T-cell (primary cell): ENCODE data around the gene DTNB. TPM values are rescaled to one million over a fixed set of nuclear protein-coding genes. Genes with fewer than 3 reads are reported as not detected.

Experiments used
- ATAC-seq, 4 experiments: fragments of 200-7000 bp in 3 of 4; fragments of 150-1000 bp in 1 of 4; cut with Tn5 transposase; replicated peaks in 1 of 4; 1 replicate in 3 of 4; 2 replicates in 1 of 4; pipeline ENCODE4 v1.10.0; 2021; ENCODE audit warnings: moderate library complexity in 3 of 4, mild to moderate bottlenecking in 2 of 4, moderate number of reproducible peaks in 1 of 4
- CTCF ChIA-PET, 2 donors: fragments of 300-600 bp; sonication (Branson Sonifier 250); formaldehyde crosslinking; loops; one replicate each; lab custom pipeline; 2022; ENCODE audit warnings: antibody characterized with exemption in 2 of 2; lab: Charles Lee
- POLR2A ChIA-PET, 2 donors: fragments of 300-600 bp; sonication (Branson Sonifier 250); formaldehyde crosslinking; loops; one replicate each; lab custom pipeline; 2022; ENCODE audit warnings: antibody characterized with exemption in 2 of 2; lab: Charles Lee
- DNase-seq, 35 experiments: peaks; one replicate each; pipeline versions ENCODE4 v3.0.0 to v3.0.0-alpha.2; 2013 to 2023
- H3K27ac ChIP-seq: one replicate; pipeline ENCODE4 v1.5.1; 2013; ENCODE audit warnings: low read length
- H3K27me3 ChIP-seq, 2 experiments: replicated peaks in 1 of 2; 1 replicate in 1 of 2; 2 replicates in 1 of 2; pipeline versions ENCODE4 v1.6.1 to v1.7.0; 2013; ENCODE audit warnings: low read length in 1 of 2, mixed read lengths in 1 of 2; ENCODE audit not compliant: control insufficient read depth in 2 of 2, insufficient read depth in 2 of 2; ENCODE audit errors: extremely low read depth in 1 of 2
- H3K36me3 ChIP-seq, 2 donors: 1 replicate in 1 of 2; 2 replicates in 1 of 2; pipeline versions ENCODE4 v1.6.1 to v1.7.0; 2013; ENCODE audit warnings: low read length in 1 of 2; ENCODE audit not compliant: control insufficient read depth in 2 of 2, insufficient read depth in 1 of 2; ENCODE audit errors: extremely low read depth in 1 of 2
- H3K4me1 ChIP-seq, 2 experiments: 1 replicate in 1 of 2; 2 replicates in 1 of 2; pipeline versions ENCODE4 v1.6.1 to v1.7.0; 2013; ENCODE audit warnings: low read length in 2 of 2, mixed read lengths in 1 of 2; ENCODE audit not compliant: insufficient read depth in 2 of 2, control insufficient read depth in 1 of 2; ENCODE audit errors: extremely low read depth in 1 of 2
- H3K4me3 ChIP-seq, 2 donors: 1 replicate in 1 of 2; 2 replicates in 1 of 2; pipeline versions ENCODE4 v1.5.1 to v1.7.0; 2013; ENCODE audit warnings: mild to moderate bottlenecking in 2 of 2, low read length in 1 of 2, moderate library complexity in 1 of 2; ENCODE audit not compliant: control insufficient read depth in 1 of 2; ENCODE audit errors: extremely low read depth in 1 of 2
- H3K9me3 ChIP-seq: 2 replicates; pipeline ENCODE4 v1.7.0; 2013
- H3K27ac Mint-ChIP-seq, 2 donors: one replicate each; pipeline ENCODE4 v1.8.0; 2020 to 2021; ENCODE audit warnings: mild to moderate bottlenecking in 2 of 2, mixed read lengths in 2 of 2
- H3K27me3 Mint-ChIP-seq, 2 donors: one replicate each; pipeline ENCODE4 v1.8.0; 2021 to 2022; ENCODE audit warnings: mixed read lengths in 2 of 2
- H3K36me3 Mint-ChIP-seq: one replicate; pipeline ENCODE4 v1.8.0; 2021; ENCODE audit warnings: mixed read lengths
- H3K4me1 Mint-ChIP-seq, 3 donors: one replicate each; pipeline ENCODE4 v1.8.0; 2020 to 2022; ENCODE audit warnings: mixed read lengths in 3 of 3, mild to moderate bottlenecking in 1 of 3
- H3K4me3 Mint-ChIP-seq, 3 donors: one replicate each; pipeline ENCODE4 v1.8.0; 2020 to 2022; ENCODE audit warnings: mild to moderate bottlenecking in 3 of 3, mixed read lengths in 3 of 3, moderate library complexity in 3 of 3
- H3K9me3 Mint-ChIP-seq, 3 donors: one replicate each; pipeline ENCODE4 v1.8.0; 2020 to 2022; ENCODE audit warnings: mixed read lengths in 3 of 3
- WGBS: methylation state at CpG from one replicate; pipeline ENCODE4 v1.1.5; 2013; ENCODE audit warnings: missing lambda C conversion rate; ENCODE audit not compliant: insufficient coverage; 5-methylcytosine and 5-hydroxymethylcytosine counted together
- total RNA-seq, 35 experiments: library from RNA in 6 of 35; stranded (reverse) in 6 of 35; fragments of 120-200 nt in 1 of 35; gene quantifications; one replicate each; pipeline versions ENCODE4 v1.2.1 to v1.2.4 and lab custom pipeline; 2013 to 2026

DTNB gene
- total RNA-seq, 5 donors from 2014 or later (not counting 1 experiment from before 2014, with no cell fraction given), result 33.4 to 45.7 (median 39.6) TPM

DNA sequence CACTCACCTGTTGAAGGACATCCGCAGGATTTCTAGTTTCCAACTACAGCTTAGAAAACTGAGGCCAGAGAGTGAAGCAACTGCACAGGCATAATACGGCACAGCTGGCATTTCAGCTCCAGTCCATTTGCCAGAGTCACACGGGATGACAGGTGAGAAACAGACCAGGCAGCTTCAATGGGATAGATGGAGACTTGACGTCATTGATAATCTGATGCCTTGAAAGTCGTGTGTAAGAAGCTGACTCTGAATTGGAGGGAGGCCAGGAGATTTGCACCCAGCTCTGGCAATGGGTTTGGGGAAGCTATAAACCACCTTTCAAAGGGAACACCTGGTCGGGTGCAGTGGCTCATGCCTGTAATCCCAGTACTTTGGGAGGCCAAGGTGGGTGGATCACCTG, 319.3 kb downstream of the DTNB start:
- no peak for DNase-seq
- Histone ChIP-seq H3K27ac (no peak overlapping the region), H3K4me3 (no peak overlapping the region), H3K36me3 (no peaks in the 10 kb centered on the region), H3K4me1 (peaks cover 0 to 4% of the 10 kb centered on the region in 2 experiments), H3K27me3 (peaks cover 0 to 12% of the 10 kb centered on the region in 2 experiments), H3K9me3 (no peaks in the 10 kb centered on the region)
- ChIA-PET CTCF (interaction anchor here in 1 of 2 donors (0.6 to 1.0 kb wide), 2 partner anchors 8 to 20 kb away, joined by 3 to 6 read pairs; no protein-coding TSS in a partner anchor), POLR2A (no interaction called here)
- H3K4me3 Mint-ChIP-seq, result no peak overlapping the region
- H3K4me1 Mint-ChIP-seq, result peaks cover 9 to 11% (median 9%) of the 10 kb centered on the region in 3 donors
- H3K27me3 Mint-ChIP-seq, result peaks cover 5 to 15% of the 10 kb centered on the region in 2 donors
- ATAC-seq, result no peak
- 92% methylated on average over 5 of the region's 6 CpGs for WGBS
- peak overlapping the region in 1 of 2 donors; percentile 36 for H3K27ac Mint-ChIP-seq
- no peaks in the 10 kb centered on the region for H3K36me3 Mint-ChIP-seq
- no peaks in the 10 kb centered on the region for H3K9me3 Mint-ChIP-seq

DNA sequence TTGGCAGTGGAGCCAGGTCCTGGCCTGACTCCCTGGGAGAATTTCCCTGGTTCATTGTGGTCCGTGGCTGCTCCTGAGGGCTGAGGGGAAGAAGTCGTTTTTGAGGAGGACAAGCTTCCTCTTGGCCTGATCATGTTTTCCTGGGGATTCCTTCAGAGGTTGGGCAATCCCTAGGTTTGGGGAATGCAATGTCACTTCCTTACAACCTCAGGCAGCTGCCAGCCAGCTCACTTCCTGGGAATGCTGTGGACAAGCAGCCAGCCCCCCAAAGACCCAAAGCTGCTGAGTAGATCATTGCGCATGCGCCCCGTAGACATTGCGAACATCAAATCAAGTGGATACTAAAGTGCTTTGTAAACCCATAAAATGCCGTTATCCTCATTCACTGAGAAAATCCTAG, 324.0 kb downstream of the DTNB start:
- Mint-ChIP-seq H3K4me1 (peaks cover 16 to 22% (median 21%) of the 10 kb centered on the region in 3 donors), H3K4me3 (no peak overlapping the region), H3K27ac (no peak overlapping the region), H3K9me3 (no peaks in the 10 kb centered on the region), H3K27me3 (peaks cover 5 to 15% of the 10 kb centered on the region in 2 donors), H3K36me3 (no peaks in the 10 kb centered on the region)
- Histone ChIP-seq H3K9me3 (no peaks in the 10 kb centered on the region), H3K36me3 (no peaks in the 10 kb centered on the region), H3K27ac (no peak overlapping the region), H3K4me3 (no peak overlapping the region), H3K27me3 (peaks cover 0 to 7% of the 10 kb centered on the region in 2 experiments), H3K4me1 (peaks cover 0 to 9% of the 10 kb centered on the region in 2 experiments)
- 100% methylated on average over 2 of the region's 7 CpGs for WGBS
- ChIA-PET POLR2A (no interaction called here), CTCF (interaction anchor here in 1 of 2 donors (1.1 kb wide), 1 partner anchor 15 kb away, joined by 3 read pairs; no protein-coding TSS in a partner anchor)
- no peak for ATAC-seq
- DNase-seq, result no peak

DNA sequence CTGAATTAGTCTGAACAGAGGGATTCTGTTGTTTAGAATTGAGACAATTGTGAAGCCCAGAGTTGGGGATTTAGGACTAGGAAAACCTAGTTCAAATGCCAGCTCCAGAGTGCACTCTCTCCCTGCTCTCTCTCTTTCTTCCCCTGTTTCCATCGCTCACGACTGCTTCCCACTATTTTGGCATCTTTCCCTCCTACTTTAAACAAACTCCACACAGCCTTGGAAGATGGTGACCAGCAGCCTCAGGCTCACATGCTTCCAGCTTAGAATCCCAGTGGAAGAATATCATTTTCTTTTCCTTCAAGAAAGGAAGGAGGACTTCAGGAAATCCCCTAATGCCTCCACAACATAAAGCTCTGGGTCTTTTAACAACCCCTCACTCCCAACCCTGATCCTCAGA, 325.5 kb downstream of the DTNB start:
- ChIA-PET POLR2A (no interaction called here), CTCF (interaction anchor here in 1 of 2 donors (0.7 kb wide), 1 partner anchor 21 kb away, joined by 3 read pairs; no protein-coding TSS in a partner anchor)
- Mint-ChIP-seq H3K9me3 (no peaks in the 10 kb centered on the region), H3K4me3 (peak overlapping the region in 1 of 3 donors; percentile 10), H3K27ac (peak overlapping the region in 1 of 2 donors; percentile 44), H3K36me3 (no peaks in the 10 kb centered on the region), H3K27me3 (peaks cover 5 to 9% of the 10 kb centered on the region in 2 donors), H3K4me1 (peaks cover 16 to 22% (median 21%) of the 10 kb centered on the region in 3 donors)
- no peak overlapping the region for H3K27ac ChIP-seq
- no peak overlapping the region for H3K4me3 ChIP-seq
- no peaks in the 10 kb centered on the region for H3K9me3 ChIP-seq
- H3K27me3 ChIP-seq, result peaks cover 0 to 7% of the 10 kb centered on the region in 2 experiments
- H3K36me3 ChIP-seq, result no peaks in the 10 kb centered on the region
- peaks cover 0 to 13% of the 10 kb centered on the region in 2 experiments for H3K4me1 ChIP-seq
- 92% methylated on average over 2 of the region's 2 CpGs for WGBS
- no peak for DNase-seq
- ATAC-seq, result no peak

DNA sequence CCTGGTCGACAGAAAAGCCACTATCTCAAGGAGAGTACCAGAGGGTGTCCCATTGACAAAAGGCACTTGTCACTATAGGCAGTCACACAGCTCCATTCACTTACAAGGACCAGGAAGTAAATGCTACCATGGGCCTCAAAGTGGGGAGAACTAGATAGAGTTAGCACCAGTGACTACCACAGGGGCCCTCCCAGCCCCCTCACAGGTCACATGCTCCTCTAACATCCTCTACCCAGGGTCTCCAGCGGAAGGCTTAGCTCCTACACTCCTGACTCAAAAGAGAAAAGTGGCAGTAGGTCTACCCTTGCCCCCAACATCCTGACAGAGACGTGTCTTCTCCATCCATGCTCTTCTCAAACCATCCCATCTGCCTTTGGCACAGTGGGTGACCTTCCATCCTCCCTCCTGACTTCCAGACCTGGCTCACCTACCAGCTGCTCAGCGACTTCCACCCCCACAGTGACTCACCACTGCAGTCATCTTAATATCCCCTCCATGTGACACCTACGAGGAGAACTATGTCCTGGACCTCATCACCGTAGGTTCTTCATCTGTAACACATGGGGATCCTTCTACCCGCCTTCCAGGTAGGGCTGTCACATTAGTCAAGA, 326.1 kb downstream of the DTNB start:
- peak overlapping the region in 1 of 3 donors; percentile 10 for H3K4me3 Mint-ChIP-seq
- no peaks in the 10 kb centered on the region for H3K9me3 ChIP-seq
- no peak overlapping the region for H3K4me3 ChIP-seq
- peaks cover 0 to 7% of the 10 kb centered on the region in 2 experiments for H3K27me3 ChIP-seq
- H3K27ac ChIP-seq, result no peak overlapping the region
- peaks cover 19 to 24% (median 21%) of the 10 kb centered on the region in 3 donors for H3K4me1 Mint-ChIP-seq
- H3K27ac Mint-ChIP-seq, result peak overlapping the region in 1 of 2 donors; percentile 44
- CTCF ChIA-PET, result interaction anchor here in 1 of 2 donors (0.7 kb wide), 1 partner anchor 21 kb away, joined by 3 read pairs; no protein-coding TSS in a partner anchor
- H3K4me1 ChIP-seq, result peaks cover 0 to 18% of the 10 kb centered on the region in 2 experiments
- POLR2A ChIA-PET, result no interaction called here
- no peaks in the 10 kb centered on the region for H3K9me3 Mint-ChIP-seq
- peaks cover 1 to 4% of the 10 kb centered on the region in 2 donors for H3K27me3 Mint-ChIP-seq
- 39% methylated on average over 4 of the region's 7 CpGs for WGBS
- no peak for DNase-seq
- ATAC-seq, result peak in 1 of 4 experiments; percentile 43
- H3K36me3 ChIP-seq, result no peaks in the 10 kb centered on the region
- H3K36me3 Mint-ChIP-seq, result no peaks in the 10 kb centered on the region

DNA sequence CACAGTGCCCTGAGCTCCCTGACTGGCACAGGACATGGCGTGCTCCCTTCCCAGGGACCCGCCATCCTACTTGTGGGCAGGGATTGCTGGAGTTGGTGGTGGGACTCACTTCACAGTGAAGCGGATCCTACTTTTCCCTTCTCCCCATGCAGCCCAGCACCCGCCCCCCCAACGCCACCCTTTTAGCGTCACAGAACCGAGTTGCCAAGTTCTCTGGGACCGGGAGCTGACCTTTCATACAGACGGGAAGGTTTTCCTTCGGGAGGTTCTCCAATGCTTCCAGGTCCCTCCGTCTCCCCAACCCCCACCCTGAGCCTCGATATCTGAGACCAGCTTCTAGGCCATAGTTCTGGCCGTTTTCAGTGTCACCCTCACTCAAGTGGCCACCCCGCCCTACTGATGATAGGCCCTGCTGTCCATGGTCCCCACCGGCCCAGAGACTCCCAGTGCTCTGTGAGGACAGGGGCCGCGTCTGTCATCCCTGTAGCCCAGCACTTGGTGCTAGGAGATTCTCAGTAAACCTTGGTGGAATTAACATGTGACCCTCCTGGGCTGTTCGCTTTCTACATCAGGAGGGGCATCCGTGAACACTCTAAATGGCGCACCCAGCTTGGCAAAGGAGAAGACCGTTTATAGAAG, 330.1 kb downstream of the DTNB start:
- H3K36me3 Mint-ChIP-seq, result no peaks in the 10 kb centered on the region
- ChIA-PET CTCF (interaction anchor here (0.5 to 1.8 kb wide), 7 partner anchors 19 to 259 kb away, joined by 3 to 9 read pairs (median 3); no protein-coding TSS in a partner anchor), POLR2A (interaction anchor here in 1 of 2 donors (0.6 kb wide), 1 partner anchor 31 kb away, joined by 3 read pairs; no protein-coding TSS in a partner anchor)
- WGBS, result 95% methylated on average over 15 of the region's 21 CpGs
- peaks cover 26 to 29% (median 26%) of the 10 kb centered on the region in 3 donors for H3K4me1 Mint-ChIP-seq
- peaks cover 0 to 3% of the 10 kb centered on the region in 2 experiments for H3K27me3 ChIP-seq
- no peaks in the 10 kb centered on the region for H3K9me3 Mint-ChIP-seq
- H3K27me3 Mint-ChIP-seq, result no peaks in the 10 kb centered on the region
- DNase-seq, result no peak
- H3K27ac Mint-ChIP-seq, result peak overlapping the region in 1 of 2 donors; percentile 22
- no peak for ATAC-seq
- H3K4me3 Mint-ChIP-seq, result peak overlapping the region; percentile 61 to 81 (median 74)
- H3K27ac ChIP-seq, result no peak overlapping the region
- H3K4me1 ChIP-seq, result peaks cover 12 to 35% of the 10 kb centered on the region in 2 experiments
- no peak overlapping the region for H3K4me3 ChIP-seq
- no peaks in the 10 kb centered on the region for H3K9me3 ChIP-seq
- H3K36me3 ChIP-seq, result no peaks in the 10 kb centered on the region
